Keratinocyte (primary cell): ENCODE measurements around the gene LIG1. TPM values are rescaled to one million over a fixed set of nuclear protein-coding genes. Genes with fewer than 3 reads are reported as not detected.

ENCODE experiments used
- DNase-seq: peaks from one replicate; pipeline ENCODE4 v3.0.0-alpha.2; 2011; ENCODE audit warnings: low read depth, missing footprints, low spot score
- FAIRE-seq: peaks from 2 replicates; lab custom pipeline; 2011; peaks lifted over from hg19 to GRCh38; lab: Jason Lieb, UNC
- H2AFZ ChIP-seq: 2 replicates; pipeline ENCODE4 v1.6.0; 2012; ENCODE audit warnings: low read length, control low read depth, inconsistent platforms; ENCODE audit not compliant: control insufficient read depth
- H3K27ac ChIP-seq: 2 replicates; pipeline ENCODE4 v1.5.1; 2011; ENCODE audit warnings: low read length; ENCODE audit not compliant: control insufficient read depth, insufficient read depth
- H3K27me3 ChIP-seq: 3 replicates; pipeline ENCODE4 v1.6.0; 2011; ENCODE audit warnings: low read length; ENCODE audit not compliant: control insufficient read depth, insufficient read depth; ENCODE audit errors: extremely low read depth
- H3K36me3 ChIP-seq, 2 experiments: 2 replicates in 1 of 2; 3 replicates in 1 of 2; pipeline ENCODE4 v1.5.1; 2011; ENCODE audit warnings: low read length in 2 of 2, mild to moderate bottlenecking in 1 of 2; ENCODE audit not compliant: control insufficient read depth in 2 of 2, insufficient read depth in 2 of 2; ENCODE audit errors: extremely low read depth in 1 of 2
- H3K4me1 ChIP-seq: 3 replicates; pipeline ENCODE4 v1.5.1; 2011; ENCODE audit warnings: low read length; ENCODE audit not compliant: control insufficient read depth, insufficient read depth; ENCODE audit errors: extremely low read depth
- H3K4me2 ChIP-seq: 3 replicates; pipeline ENCODE4 v1.6.0; 2011; ENCODE audit warnings: low read depth, low read length; ENCODE audit not compliant: control insufficient read depth, insufficient read depth; ENCODE audit errors: extremely low read depth
- H3K4me3 ChIP-seq, 3 experiments: fragments of 200-600 bp in 1 of 3; sonication (generic) in 1 of 3; 2 replicates in 2 of 3; 3 replicates in 1 of 3; pipeline ENCODE4 v1.5.1; 2011 to 2016; ENCODE audit warnings: low read length in 3 of 3, mild to moderate bottlenecking in 3 of 3, control low read depth in 2 of 3, inconsistent platforms in 1 of 3, low read depth in 1 of 3, mixed read lengths in 1 of 3, mixed run types in 1 of 3, moderate library complexity in 1 of 3; ENCODE audit not compliant: control insufficient read depth in 2 of 3, insufficient read depth in 2 of 3; ENCODE audit errors: extremely low read depth in 1 of 3
- H3K79me2 ChIP-seq: 2 replicates; pipeline ENCODE4 v1.6.0; 2012; ENCODE audit warnings: low read length; ENCODE audit not compliant: control insufficient read depth, insufficient read depth
- H3K9ac ChIP-seq: 3 replicates; pipeline ENCODE4 v1.6.0; 2011; ENCODE audit warnings: low read length; ENCODE audit not compliant: control insufficient read depth, insufficient read depth; ENCODE audit errors: extremely low read depth
- H3K9me1 ChIP-seq: 3 replicates; pipeline ENCODE4 v1.6.0; 2011; ENCODE audit warnings: low read length; ENCODE audit not compliant: control insufficient read depth, insufficient read depth; ENCODE audit errors: extremely low read depth
- H3K9me3 ChIP-seq: 2 replicates; pipeline ENCODE4 v1.5.1; 2012; ENCODE audit warnings: low read depth, low read length; ENCODE audit not compliant: control insufficient read depth
- H4K20me1 ChIP-seq: 3 replicates; pipeline ENCODE4 v1.6.0; 2011; ENCODE audit warnings: low read length; ENCODE audit not compliant: control insufficient read depth, insufficient read depth; ENCODE audit errors: extremely low read depth
- EZH2 ChIP-seq: IDR thresholded peaks from one replicate; pipeline ENCODE4 v1.6.1; 2012; ENCODE audit warnings: inconsistent platforms, mild to moderate bottlenecking, low read length, moderate library complexity
- dilution Hi-C: fragments of 300-500 bp; cut with MboI; formaldehyde crosslinking; loops from one replicate; pipeline ENCODE4 v1.7.0; 2020; ENCODE audit warnings: low sequenced_read_pairs; ENCODE audit not compliant: extremely low pct_ligation_motif_present
- polyA plus RNA-seq, 5 experiments: library from polyadenylated mRNA; depleted of rRNA in 3 of 5; stranded (reverse) in 3 of 5; stranded (forward) in 1 of 5; unstranded in 1 of 5; fragments of >200 nt; gene quantifications; 1 replicate in 1 of 5; 2 replicates in 3 of 5; 3 replicates in 1 of 5; pipeline versions ENCODE4 v1.2.1 to v1.2.3, GENCODE V29; 2011 to 2012; ENCODE audit warnings: missing spikeins in 2 of 5, low read depth in 1 of 5, low replicate concordance in 1 of 5
- TF ChIP-seq, protein P1 (sequence below), 3 experiments: IDR thresholded peaks in 1 of 3; conservative IDR thresholded peaks in 1 of 3; optimal IDR thresholded peaks in 1 of 3; 2 replicates in 2 of 3; 3 replicates in 1 of 3; pipeline versions ENCODE3 to v1.5.1; 2011; ENCODE audit warnings: low read length in 3 of 3, mild to moderate bottlenecking in 3 of 3, moderate library complexity in 2 of 3, control low read depth in 1 of 3, inconsistent platforms in 1 of 3; ENCODE audit not compliant: insufficient read depth in 2 of 3; ENCODE audit errors: extremely low read depth in 1 of 3

The LIG1 gene
- polyA plus RNA-seq, 1 donor (not counting 4 experiments of a cell fraction or from before 2014, with no cell fraction given) = 16.5 TPM

DNA sequence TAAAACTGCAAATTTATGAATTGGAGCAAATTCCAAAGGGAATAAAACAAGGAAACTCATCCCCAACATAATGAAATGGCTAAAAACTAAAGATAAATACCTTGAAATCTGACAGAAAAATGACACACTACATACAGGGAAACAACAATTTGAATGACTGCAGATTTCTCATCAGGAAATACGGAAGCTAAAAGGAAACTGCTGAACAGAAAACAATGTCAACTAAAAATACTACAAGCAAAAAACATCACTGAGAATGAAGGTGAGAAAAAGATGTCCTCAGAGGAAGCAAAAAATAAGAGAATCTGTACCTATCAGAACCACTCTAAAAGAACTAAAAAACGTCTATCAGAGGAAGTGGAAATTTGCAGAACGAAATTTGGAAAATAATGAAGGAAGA lies 39.9 kb upstream of the LIG1 start:
- Histone ChIP-seq H3K4me1 (peaks cover 3% of the 10 kb centered on the region), H3K27ac (no peak overlapping the region), H3K79me2 (peaks cover 3% of the 10 kb centered on the region), H3K9me3 (no peaks in the 10 kb centered on the region), H2AFZ (no peak overlapping the region), H4K20me1 (no peaks in the 10 kb centered on the region), H3K9ac (no peak overlapping the region), H3K4me3 (no peak overlapping the region), H3K36me3 (peaks cover 0 to 1% of the 10 kb centered on the region in 2 experiments), H3K27me3 (no peaks in the 10 kb centered on the region), H3K4me2 (no peak overlapping the region), H3K9me1 (no peaks in the 10 kb centered on the region)
- FAIRE-seq (no peak), DNase-seq (no peak)
- dilution Hi-C loops = no loop called here
- TF ChIP-seq, protein P1, sequence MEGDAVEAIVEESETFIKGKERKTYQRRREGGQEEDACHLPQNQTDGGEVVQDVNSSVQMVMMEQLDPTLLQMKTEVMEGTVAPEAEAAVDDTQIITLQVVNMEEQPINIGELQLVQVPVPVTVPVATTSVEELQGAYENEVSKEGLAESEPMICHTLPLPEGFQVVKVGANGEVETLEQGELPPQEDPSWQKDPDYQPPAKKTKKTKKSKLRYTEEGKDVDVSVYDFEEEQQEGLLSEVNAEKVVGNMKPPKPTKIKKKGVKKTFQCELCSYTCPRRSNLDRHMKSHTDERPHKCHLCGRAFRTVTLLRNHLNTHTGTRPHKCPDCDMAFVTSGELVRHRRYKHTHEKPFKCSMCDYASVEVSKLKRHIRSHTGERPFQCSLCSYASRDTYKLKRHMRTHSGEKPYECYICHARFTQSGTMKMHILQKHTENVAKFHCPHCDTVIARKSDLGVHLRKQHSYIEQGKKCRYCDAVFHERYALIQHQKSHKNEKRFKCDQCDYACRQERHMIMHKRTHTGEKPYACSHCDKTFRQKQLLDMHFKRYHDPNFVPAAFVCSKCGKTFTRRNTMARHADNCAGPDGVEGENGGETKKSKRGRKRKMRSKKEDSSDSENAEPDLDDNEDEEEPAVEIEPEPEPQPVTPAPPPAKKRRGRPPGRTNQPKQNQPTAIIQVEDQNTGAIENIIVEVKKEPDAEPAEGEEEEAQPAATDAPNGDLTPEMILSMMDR (optimal IDR thresholded peaks at IDR 0.05 in 1 of 3, IDR thresholded peaks at IDR 0.05 in 1 of 3, conservative IDR thresholded peaks at IDR 0.05 in 1 of 3; ENCODE audit: extremely low read depth in 1 of 3, insufficient read depth in 2 of 3, low read length in 3 of 3) = no peak
- TF ChIP-seq EZH2 = no peak

DNA sequence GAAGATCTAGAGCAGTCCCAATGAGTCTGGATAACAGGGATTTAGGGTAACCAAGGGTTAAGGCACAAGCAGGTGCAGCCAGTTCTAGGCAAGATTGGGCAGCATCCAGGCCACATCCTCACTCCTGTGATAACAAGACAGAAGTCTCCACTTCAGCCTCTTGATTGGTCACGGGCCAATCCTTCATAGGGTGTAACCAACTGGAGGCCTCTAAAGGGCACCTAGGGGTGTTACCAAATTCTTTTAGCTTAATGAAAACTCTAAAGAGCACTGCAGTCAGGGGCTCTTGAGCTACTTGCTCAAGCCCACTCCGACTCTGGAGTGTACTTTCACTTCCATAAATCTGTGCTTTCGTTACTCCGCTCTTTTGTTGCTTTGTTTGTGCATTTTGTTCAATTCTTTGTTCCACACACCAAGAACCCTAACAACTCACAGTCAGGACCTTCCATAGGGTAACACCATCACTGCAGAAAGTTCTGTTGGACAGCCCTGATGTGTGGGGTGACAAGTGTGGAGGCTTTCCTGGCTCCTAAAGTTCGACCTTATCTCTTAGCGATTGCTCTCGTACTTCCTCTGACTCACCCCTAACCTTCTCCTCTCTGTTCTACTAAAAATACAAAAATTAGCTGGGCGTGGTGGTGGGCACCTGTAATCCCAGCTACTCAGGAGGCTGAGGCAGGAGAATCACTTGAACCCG lies 36.4 kb upstream of the LIG1 start:
- dilution Hi-C loops = no loop called here
- DNase-seq (no peak), FAIRE-seq (no peak)
- H4K20me1 ChIP-seq = no peaks in the 10 kb centered on the region
- H3K27ac ChIP-seq = no peak overlapping the region
- H2AFZ ChIP-seq = no peak overlapping the region
- peaks cover 0 to 1% of the 10 kb centered on the region in 2 experiments for H3K36me3 ChIP-seq
- no peak overlapping the region for H3K4me3 ChIP-seq
- no peaks in the 10 kb centered on the region for H3K9me3 ChIP-seq
- no peaks in the 10 kb centered on the region for H3K9me1 ChIP-seq
- H3K27me3 ChIP-seq = no peaks in the 10 kb centered on the region
- TF ChIP-seq EZH2 = no peak
- TF ChIP-seq, protein P1 (optimal IDR thresholded peaks at IDR 0.05 in 1 of 3, IDR thresholded peaks at IDR 0.05 in 1 of 3, conservative IDR thresholded peaks at IDR 0.05 in 1 of 3; ENCODE audit: extremely low read depth in 1 of 3, insufficient read depth in 2 of 3, low read length in 3 of 3) = no peak
- H3K79me2 ChIP-seq = peaks cover 12% of the 10 kb centered on the region
- no peak overlapping the region for H3K9ac ChIP-seq
- H3K4me2 ChIP-seq = no peak overlapping the region
- peaks cover 7% of the 10 kb centered on the region for H3K4me1 ChIP-seq
